ENCODE data around the gene GTPBP3.
A peak's percentile ranks its signal among the peaks of the same experiment; 100 is the strongest.

The GTPBP3 gene

GRCh38 chr19:17389957-17390664, 52.8 kb downstream of the GTPBP3 start:
- no peak for DNase-seq

DNA sequence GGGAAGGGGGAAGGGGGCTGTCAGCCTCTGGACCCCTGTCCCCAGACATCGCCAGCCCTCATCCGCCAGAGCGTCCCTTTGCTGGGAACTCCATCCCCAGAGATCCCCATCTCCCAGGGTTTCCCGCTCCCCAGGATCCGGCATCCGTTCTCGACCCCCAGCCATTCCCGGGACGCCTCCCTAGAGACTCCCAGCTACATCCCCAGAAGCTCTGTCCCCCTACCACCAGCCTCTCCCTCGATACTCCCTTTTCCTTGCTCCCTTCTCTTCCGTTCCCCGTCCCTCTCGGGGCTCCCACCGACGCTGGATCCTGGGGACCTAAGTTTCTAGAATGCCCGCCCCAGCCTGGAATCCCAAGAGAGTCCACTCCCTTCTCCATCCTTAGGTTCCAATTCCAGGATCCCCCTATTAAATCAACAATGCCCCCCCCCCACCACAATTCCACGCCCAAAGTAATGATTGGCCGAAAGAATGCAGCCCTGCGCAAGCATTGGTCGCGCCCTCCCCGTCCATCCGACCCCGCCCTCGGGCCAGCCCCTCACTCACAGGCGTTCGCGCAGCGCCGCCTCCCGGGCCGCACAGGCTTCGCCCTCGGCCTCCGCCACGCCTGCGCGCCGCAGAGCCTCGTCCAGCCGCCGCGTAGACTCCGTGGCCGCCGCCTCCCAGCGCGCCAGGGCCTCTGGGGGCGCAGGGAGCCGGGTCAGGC, 53.5 kb downstream of the GTPBP3 start:
- peak; percentile 84 to 91 for DNase-seq

- peak; percentile 63 to 66 for DNase-seq
These were observed 54.2 kb downstream of the GTPBP3 start for GRCh38 chr19:17391371-17392151.
